HG02973 (cell line): ENCODE results near the gene CELF4.

Experiments used
- ATAC-seq: cut with Tn5 transposase; IDR thresholded peaks from one replicate; pipeline ENCODE4 v1.9.1; 2021; ENCODE audit warnings: moderate library complexity; ENCODE audit not compliant: unreplicated experiment

The CELF4 gene

GRCh38 chr18:37565101-37565976 is at the start of gene CELF4:
CELF4 (minus strand) TSS chr18:37565798.
- ATAC-seq = no peak

GRCh38 chr18:37613253-37613565 is 47.6 kb upstream of the CELF4 start:
- no peak for ATAC-seq

- ATAC-seq = no peak
Measured at GRCh38 chr18:37612524-37613252, 47.1 kb upstream of the CELF4 start.

DNA sequence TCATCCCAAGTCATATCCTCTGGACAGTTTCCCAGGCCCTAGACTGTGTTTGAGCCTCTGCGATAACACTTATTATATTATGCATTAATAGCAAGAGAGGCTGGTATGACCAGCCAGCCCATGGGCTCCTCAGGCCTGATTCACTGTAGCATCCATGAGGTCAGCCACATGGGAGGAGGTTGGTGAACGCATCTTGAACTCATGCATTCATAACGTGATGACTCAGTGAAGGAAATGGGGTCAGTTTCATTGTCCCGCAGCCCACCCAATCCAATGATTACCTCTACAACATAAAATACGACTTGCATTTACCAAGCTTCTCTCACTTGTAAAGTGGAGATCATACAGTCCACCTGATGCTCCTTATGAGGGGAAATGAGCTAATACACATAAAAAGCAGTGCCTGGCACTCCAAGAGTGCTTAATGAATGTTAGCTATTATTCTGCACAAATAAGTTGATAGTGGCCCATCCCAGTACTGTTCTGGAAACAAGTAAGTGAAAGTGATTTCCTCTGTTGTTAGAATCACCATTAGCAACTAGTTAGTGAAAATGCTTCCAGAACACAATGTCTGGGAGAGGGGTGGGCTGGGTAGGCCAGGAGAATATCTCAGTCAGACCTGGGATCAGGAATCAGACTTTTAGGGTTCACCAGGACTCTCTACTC is 46.1 kb upstream of the CELF4 start:
- no peak for ATAC-seq

- ATAC-seq = no peak
Measured at GRCh38 chr18:37608876-37609275, 43.3 kb upstream of the CELF4 start.

DNA sequence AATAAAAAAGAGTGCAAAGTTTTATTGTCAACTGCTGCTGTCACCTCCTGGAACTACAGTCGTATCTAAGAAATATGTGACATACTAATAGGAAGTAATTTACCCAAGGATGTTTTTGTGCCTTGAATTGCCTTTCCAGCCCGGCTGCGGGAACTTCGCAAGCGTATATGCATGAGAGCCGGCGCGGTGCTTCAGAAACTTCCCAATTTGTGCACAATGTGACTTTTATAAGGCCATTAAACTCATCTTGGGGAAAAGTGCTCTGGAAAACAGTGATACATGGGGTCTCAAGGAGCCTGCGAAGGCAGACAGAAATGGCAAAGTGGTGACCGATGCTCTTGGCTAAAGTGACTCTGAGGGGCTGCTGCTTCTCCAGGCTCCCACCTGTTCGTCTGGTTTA is 41.7 kb upstream of the CELF4 start:
- ATAC-seq = no peak

DNA sequence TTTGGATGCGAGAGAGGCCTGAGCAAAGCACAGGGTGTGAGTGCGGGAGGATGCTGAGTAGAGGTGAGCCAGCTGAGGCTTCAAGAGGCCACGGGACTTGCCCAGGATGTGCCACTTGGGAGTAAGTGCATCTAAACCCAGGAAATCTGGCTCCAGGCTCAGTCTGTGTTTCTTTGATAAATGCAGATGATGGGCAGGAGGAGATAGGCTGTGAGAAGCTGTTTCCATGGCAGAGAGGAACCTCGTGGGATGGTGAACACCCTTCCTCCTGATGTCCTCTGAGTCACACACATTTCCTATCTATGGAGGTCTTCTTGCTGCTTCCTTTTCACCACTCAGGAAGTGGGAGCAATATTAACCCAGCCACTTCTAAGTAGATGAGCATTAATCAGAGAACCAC is 38.4 kb upstream of the CELF4 start:
- ATAC-seq = no peak

GRCh38 chr18:37598966-37599896 is 33.6 kb upstream of the CELF4 start:
- ATAC-seq = no peak

GRCh38 chr18:37598396-37598795 is 32.8 kb upstream of the CELF4 start:
- no peak for ATAC-seq

- no peak for ATAC-seq
Measured at GRCh38 chr18:37590346-37590745, 24.7 kb upstream of the CELF4 start.

- no peak for ATAC-seq
Measured at GRCh38 chr18:37588289-37588688, 22.7 kb upstream of the CELF4 start.

- ATAC-seq = no peak
Measured at GRCh38 chr18:37586656-37587225, 21.1 kb upstream of the CELF4 start.

DNA sequence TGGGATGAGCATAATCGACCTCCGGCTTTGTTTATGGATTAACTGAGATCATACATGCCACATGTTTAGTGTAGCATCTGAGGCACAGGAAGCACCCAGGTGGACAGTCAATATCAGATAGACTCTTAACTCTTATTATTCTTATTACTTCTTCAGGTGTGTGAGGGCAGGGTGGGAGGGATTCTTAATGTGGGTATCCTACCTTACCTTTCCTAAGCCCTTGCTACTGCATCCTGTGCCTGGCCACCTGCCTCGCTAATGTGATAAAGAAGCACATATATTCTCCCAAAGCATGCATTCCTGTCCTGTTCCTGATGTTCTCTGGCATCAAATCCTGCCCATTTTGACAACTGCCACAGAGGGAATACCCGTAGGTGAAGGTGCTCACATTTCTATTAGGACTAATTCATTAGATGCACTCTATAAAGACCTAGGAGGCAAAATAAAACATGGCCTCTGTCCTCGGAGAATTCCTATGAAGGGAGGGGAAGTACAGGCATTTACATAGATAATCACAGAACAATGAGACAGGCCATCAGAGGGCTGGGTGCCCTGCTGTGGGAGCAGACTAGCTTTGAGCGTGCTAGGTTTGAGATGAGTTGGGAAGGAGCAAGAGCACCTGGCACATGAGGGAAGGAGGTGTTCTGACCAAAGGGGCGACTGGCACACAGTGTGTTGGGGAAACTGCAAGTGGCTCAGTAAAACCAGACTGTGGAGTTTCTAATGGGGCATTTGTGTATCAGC is 19.5 kb upstream of the CELF4 start:
- no peak for ATAC-seq

DNA sequence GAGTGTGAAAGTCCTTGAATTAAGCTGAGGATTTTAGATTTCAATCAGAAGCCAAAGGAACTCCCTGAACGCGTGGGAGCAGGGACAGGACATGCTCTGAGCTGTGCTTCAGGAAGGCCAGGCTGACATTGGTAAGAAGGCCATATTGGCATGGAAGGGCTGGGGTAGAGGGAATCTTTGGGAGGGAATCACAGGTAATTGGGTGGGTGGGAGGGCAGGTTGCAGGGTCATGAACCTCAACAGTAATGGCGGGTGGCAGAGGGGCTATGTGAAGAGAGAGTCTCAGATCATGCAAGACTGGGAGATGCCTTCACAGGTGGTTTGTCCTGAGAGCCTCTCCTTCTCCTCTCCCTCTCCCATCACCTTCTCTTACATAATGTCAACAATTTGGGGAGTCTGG is 18.6 kb upstream of the CELF4 start:
- ATAC-seq = no peak

- ATAC-seq = no peak
Measured at GRCh38 chr18:37582261-37582660, 16.7 kb upstream of the CELF4 start.

- no peak for ATAC-seq
Measured at GRCh38 chr18:37578886-37579513, 13.4 kb upstream of the CELF4 start.

DNA sequence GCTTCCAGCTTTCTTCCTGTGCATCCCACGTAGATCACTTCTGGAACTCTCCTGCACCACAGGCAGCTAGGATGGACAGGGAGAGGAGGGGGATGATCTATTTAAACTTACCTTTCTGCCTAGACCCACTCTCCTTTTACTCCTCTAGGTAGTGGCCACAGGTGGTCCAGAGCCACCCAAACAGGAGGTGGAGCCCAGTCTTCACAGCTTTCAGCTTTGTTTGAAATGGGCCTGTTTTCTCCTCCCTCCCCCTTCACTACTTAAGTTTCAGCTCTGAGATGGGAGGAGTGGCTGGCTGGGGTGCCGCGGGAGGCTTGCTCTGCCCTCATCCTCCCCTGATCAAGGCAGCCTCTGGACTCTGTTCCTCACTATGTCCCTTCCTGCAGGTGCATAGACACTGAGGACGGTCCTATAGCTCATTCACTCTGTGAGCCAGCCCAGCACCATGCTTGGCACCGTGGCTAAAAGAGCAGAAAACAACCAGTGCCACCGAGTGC is 12.6 kb upstream of the CELF4 start:
- ATAC-seq = no peak

GRCh38 chr18:37577051-37577611 is 11.5 kb upstream of the CELF4 start:
- ATAC-seq = no peak

- ATAC-seq = no peak
Measured at GRCh38 chr18:37575646-37576045, 10.0 kb upstream of the CELF4 start.
